Panc1 (cell line): ENCODE results near the gene KIFC3. TPM values are rescaled to one million over a fixed set of nuclear protein-coding genes. Genes with fewer than 3 reads are reported as not detected.

Source experiments
- ATAC-seq: fragments of 200-7000 bp; cut with Tn5 transposase; 2 replicates; pipeline ENCODE4 v1.9.1; 2020; ENCODE audit warnings: mild to moderate bottlenecking, moderate library complexity
- BruUV-seq: library from RNA; stranded (reverse); fragments of 400-500 nt; replicated peaks from 2 replicates; lab custom pipeline; 2021; lab: Mats Ljungman, UMichigan
- CTCF ChIA-PET: fragments of 300-600 bp; sonication (Branson Sonifier 250); formaldehyde crosslinking; loops from one replicate; lab custom pipeline; 2022; ENCODE audit warnings: antibody characterized with exemption; lab: Charles Lee
- POLR2A ChIA-PET: fragments of 300-600 bp; sonication (Branson Sonifier 250); formaldehyde crosslinking; loops from one replicate; lab custom pipeline; 2022; ENCODE audit warnings: antibody characterized with exemption; lab: Charles Lee
- DNase-seq: peaks from one replicate; pipeline ENCODE4 v3.0.0-alpha.2; 2010; ENCODE audit warnings: low read depth, low spot score
- H3K27ac ChIP-seq: 2 replicates; pipeline ENCODE4 v1.5.1; 2011; ENCODE audit warnings: mild to moderate bottlenecking, low read length, inconsistent platforms
- H3K27me3 ChIP-seq: fragments of 200-500 bp; sonication (Bioruptor generic); 2 replicates; pipeline ENCODE4 v1.6.0; 2014; ENCODE audit warnings: low read length, inconsistent platforms; ENCODE audit not compliant: control insufficient read depth, insufficient read depth
- H3K36me3 ChIP-seq: fragments of 200-500 bp; sonication (Bioruptor generic); 2 replicates; pipeline ENCODE4 v1.5.1; 2014; ENCODE audit warnings: inconsistent platforms, mild to moderate bottlenecking, low read length, moderate library complexity; ENCODE audit not compliant: control insufficient read depth, insufficient read depth
- H3K4me1 ChIP-seq: 2 replicates; pipeline ENCODE4 v1.5.1; 2011; ENCODE audit warnings: inconsistent platforms, mild to moderate bottlenecking, low read length, moderate library complexity; ENCODE audit not compliant: control insufficient read depth, insufficient read depth
- H3K4me3 ChIP-seq, 2 experiments: 2 replicates each; pipeline ENCODE4 v1.5.1; 2011 to 2012; ENCODE audit warnings: low read depth in 2 of 2, low read length in 2 of 2, mild to moderate bottlenecking in 2 of 2, inconsistent platforms in 1 of 2, moderate library complexity in 1 of 2
- H3K9me3 ChIP-seq: fragments of 200-500 bp; sonication (Bioruptor generic); 2 replicates; pipeline ENCODE4 v1.5.1; 2014; ENCODE audit warnings: low read depth, mild to moderate bottlenecking, inconsistent platforms, low read length, moderate library complexity; ENCODE audit not compliant: control insufficient read depth, insufficient read depth
- CTCF ChIP-seq: fragments of 450-650 bp; IDR thresholded peaks from 2 replicates; pipeline ENCODE4 v1.5.1; 2017; ENCODE audit warnings: mild to moderate bottlenecking
- POLR2AphosphoS5 ChIP-seq: IDR thresholded peaks from 2 replicates; pipeline ENCODE4 v1.6.1; 2012; ENCODE audit warnings: mild to moderate bottlenecking, low read depth, low read length, moderate library complexity
- REST ChIP-seq, 2 experiments: IDR thresholded peaks; 2 replicates each; pipeline ENCODE4 v1.6.1; 2011 to 2012; ENCODE audit warnings: low read depth in 2 of 2, control low read depth in 1 of 2, low read length in 1 of 2, mild to moderate bottlenecking in 1 of 2, moderate library complexity in 1 of 2; ENCODE audit not compliant: insufficient read depth in 1 of 2
- SIN3A ChIP-seq: IDR thresholded peaks from 2 replicates; pipeline ENCODE4 v1.6.1; 2012; ENCODE audit warnings: low read depth, mild to moderate bottlenecking, low read length, moderate library complexity, borderline replicate concordance; ENCODE audit not compliant: insufficient read depth
- TCF7L2 ChIP-seq: IDR thresholded peaks from 2 replicates; pipeline ENCODE4 v1.6.1; 2011; ENCODE audit warnings: mild to moderate bottlenecking, low read depth, low read length, inconsistent platforms
- in situ Hi-C: cut with HindIII; loops from 2 replicates; pipeline ENCODE4 v1.10.0; 2016; ENCODE audit warnings: low sequenced_read_pairs, low pct_unique_long_range_greater_than_20kb
- intact Hi-C: fragments of 100-400 bp; cut with micrococcal nuclease; formaldehyde crosslinking; loops from one replicate; pipeline ENCODE4 v1.10.0; 2022; ENCODE audit not compliant: unreplicated experiment
- total RNA-seq: library from RNA; stranded (reverse); gene quantifications from one replicate; pipeline ENCODE4 v1.2.1, GENCODE V29; 2021; ENCODE audit not compliant: unreplicated experiment

KIFC3 gene
- total RNA-seq, 1 experiment from 2014 or later = 51.5 TPM

GRCh38 chr16:57815987-57816745 lies 13.9 kb upstream of the KIFC3 start:
- Histone ChIP-seq H3K9me3 (no peaks in the 10 kb centered on the region), H3K27me3 (no peaks in the 10 kb centered on the region), H3K4me3 (no peak overlapping the region), H3K4me1 (peaks cover 13% of the 10 kb centered on the region), H3K27ac (peak overlapping the region; percentile 57), H3K36me3 (no peaks in the 10 kb centered on the region)
- BruUV-seq = no TSS peak
- ChIA-PET POLR2A (no interaction called here), CTCF (no interaction called here)
- intact Hi-C loops = no loop called here
- ATAC-seq (peak; percentile 86), DNase-seq (no peak)
- in situ Hi-C loops = no loop called here
- TF ChIP-seq TCF7L2 = no peak
- no peak for TF ChIP-seq CTCF
- no peak for TF ChIP-seq POLR2AphosphoS5
- no peak for TF ChIP-seq SIN3A
- TF ChIP-seq REST (IDR thresholded peaks at IDR 0.05; ENCODE audit: insufficient read depth in 1 of 2, low read depth in 2 of 2, low read length in 1 of 2) = no peak

GRCh38 chr16:57814896-57815295 lies 12.6 kb upstream of the KIFC3 start:
- no peak for TF ChIP-seq REST (IDR thresholded peaks at IDR 0.05; ENCODE audit: insufficient read depth in 1 of 2, low read depth in 2 of 2, low read length in 1 of 2)
- no peak for TF ChIP-seq TCF7L2
- no peak for TF ChIP-seq CTCF
- no peak for TF ChIP-seq POLR2AphosphoS5
- no peak for TF ChIP-seq SIN3A
- no peak overlapping the region for H3K4me3 ChIP-seq
- no TSS peak for BruUV-seq
- no peak for DNase-seq
- ATAC-seq = no peak
- in situ Hi-C loops = no loop called here
- intact Hi-C loops = no loop called here
- no peaks in the 10 kb centered on the region for H3K9me3 ChIP-seq
- H3K27ac ChIP-seq = no peak overlapping the region
- POLR2A ChIA-PET = interaction anchor here (0.6 kb wide), 1 partner anchor 544 kb away, joined by 3 read pairs; no protein-coding TSS in a partner anchor
- no peaks in the 10 kb centered on the region for H3K27me3 ChIP-seq
- no peaks in the 10 kb centered on the region for H3K36me3 ChIP-seq
- CTCF ChIA-PET = no interaction called here
- H3K4me1 ChIP-seq = peaks cover 25% of the 10 kb centered on the region
